Effector CD4-positive, alpha-beta T cell (primary cell): ENCODE data around the gene TTC38.
A peak's percentile ranks its signal among the peaks of the same experiment; 100 is the strongest.

Experiments
- DNase-seq: peaks from one replicate; pipeline ENCODE4 v3.0.0-alpha.2; 2020

Gene TTC38

GRCh38 chr22:46280063-46280817 lies 12.4 kb downstream of the TTC38 start:
- DNase-seq, result no peak

GRCh38 chr22:46280999-46281623 lies 13.3 kb downstream of the TTC38 start:
- DNase-seq, result no peak

- no peak for DNase-seq
Observed at GRCh38 chr22:46281866-46282678, 14.3 kb downstream of the TTC38 start.

GRCh38 chr22:46286006-46286405 lies 18.2 kb downstream of the TTC38 start:
- DNase-seq, result no peak

- no peak for DNase-seq
Observed at GRCh38 chr22:46286941-46287872, 19.4 kb downstream of the TTC38 start.

GRCh38 chr22:46287873-46288751 lies 20.3 kb downstream of the TTC38 start:
- DNase-seq, result no peak

- DNase-seq, result no peak
Observed at GRCh38 chr22:46288846-46289243, 21.0 kb downstream of the TTC38 start.

GRCh38 chr22:46289244-46289891 lies 21.6 kb downstream of the TTC38 start:
- DNase-seq, result no peak

- DNase-seq, result no peak
Observed at GRCh38 chr22:46290121-46290842, 22.5 kb downstream of the TTC38 start.

GRCh38 chr22:46290843-46291785 lies 23.3 kb downstream of the TTC38 start:
- DNase-seq, result no peak

- DNase-seq, result no peak
Observed at GRCh38 chr22:46292173-46292572, 24.4 kb downstream of the TTC38 start.

- DNase-seq, result no peak
Observed at GRCh38 chr22:46292732-46293131, 24.9 kb downstream of the TTC38 start.

- no peak for DNase-seq
Observed at GRCh38 chr22:46293577-46294260, 25.9 kb downstream of the TTC38 start.

GRCh38 chr22:46294784-46295183 lies 27.0 kb downstream of the TTC38 start:
- DNase-seq, result no peak

GRCh38 chr22:46295277-46295971 lies 27.6 kb downstream of the TTC38 start:
- DNase-seq, result no peak

GRCh38 chr22:46296257-46297150 lies 28.7 kb downstream of the TTC38 start, which contains the start of gene GTSE1:
GTSE1 (plus strand) TSS chr22:46296870; CDS start chr22:46297401, 531 bp downstream.
- DNase-seq, result peak; percentile 95
